ENCODE measurements around the gene TBC1D16. TPM values are rescaled to one million over a fixed set of nuclear protein-coding genes. Genes with fewer than 3 reads are reported as not detected.
"Not testable (repeated sequence)": the region's sequence is repeated elsewhere in the genome, so short reads cannot be mapped to it uniquely, and the experiment has no call there.

TBC1D16 gene
- total RNA-seq, 1 donor from 2014 or later, result 16.3 TPM

DNA sequence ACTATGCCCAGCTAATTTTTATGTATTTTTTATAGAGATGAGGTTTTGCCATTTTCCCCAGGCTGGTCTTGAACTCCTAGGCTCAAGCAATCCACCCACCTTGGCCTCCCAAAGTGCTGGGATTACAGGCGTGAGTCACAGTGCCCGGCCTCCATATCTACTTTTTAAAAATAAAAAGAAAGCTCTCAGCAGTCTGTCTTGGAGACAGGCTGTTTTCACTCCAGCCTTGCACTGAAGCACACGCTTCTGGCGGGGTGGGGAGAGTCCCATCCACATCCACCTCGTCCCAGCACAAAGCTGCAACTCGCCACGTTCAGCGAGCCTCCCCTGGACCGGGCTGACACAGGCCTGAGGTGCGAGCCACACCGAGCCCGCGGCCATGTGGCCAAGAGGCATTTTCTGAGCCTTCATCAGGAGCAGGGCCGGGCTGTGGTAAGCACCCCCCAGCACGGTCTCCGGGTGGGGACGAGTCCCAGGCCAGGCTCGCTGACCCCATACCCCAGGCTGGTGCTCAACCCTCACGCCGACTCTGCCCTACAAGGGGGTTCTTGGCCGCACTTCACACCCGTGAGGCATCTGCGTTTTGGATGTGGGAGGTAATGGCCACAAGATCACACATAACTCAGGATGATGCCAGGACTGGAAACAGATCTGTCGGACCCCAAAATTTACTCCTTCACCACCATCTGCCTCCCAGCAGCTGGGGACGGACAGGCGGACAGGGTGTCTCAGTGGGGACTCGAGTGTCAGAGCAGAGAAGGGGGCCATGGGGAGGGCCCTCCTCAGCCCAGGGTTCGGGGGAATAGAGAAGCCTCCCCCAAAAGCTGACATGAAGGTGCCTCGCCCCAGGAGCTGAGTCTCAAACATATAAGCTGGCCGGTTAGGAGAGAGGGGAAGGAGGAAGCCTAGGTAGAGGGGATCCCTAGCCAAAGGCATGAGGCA, 28.6 kb downstream of the TBC1D16 start:
- no peak for DNase-seq (ENCODE audit: low spot score in 2 of 2)
- no peak for FAIRE-seq

DNA sequence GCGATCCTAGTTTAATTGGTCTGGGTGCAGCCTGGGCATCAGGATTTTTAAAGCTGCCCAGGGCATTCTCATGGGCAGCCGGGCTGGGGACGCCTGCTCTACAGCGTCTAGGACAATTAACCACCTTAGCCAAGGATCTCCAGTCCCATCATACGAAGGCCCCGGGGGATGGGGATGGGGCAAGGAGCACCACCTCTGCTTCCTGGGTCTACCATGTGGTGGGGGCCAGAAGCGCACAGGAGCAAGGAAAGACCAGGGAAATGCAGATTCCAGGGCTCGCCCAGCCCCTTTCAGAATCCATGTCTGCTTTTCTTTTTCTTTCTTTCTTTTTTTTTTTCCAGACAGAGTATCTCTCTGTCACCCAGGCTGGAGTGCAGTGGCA, 29.3 kb downstream of the TBC1D16 start:
- no peak for FAIRE-seq
- no peak for DNase-seq (ENCODE audit: low spot score in 2 of 2)

DNA sequence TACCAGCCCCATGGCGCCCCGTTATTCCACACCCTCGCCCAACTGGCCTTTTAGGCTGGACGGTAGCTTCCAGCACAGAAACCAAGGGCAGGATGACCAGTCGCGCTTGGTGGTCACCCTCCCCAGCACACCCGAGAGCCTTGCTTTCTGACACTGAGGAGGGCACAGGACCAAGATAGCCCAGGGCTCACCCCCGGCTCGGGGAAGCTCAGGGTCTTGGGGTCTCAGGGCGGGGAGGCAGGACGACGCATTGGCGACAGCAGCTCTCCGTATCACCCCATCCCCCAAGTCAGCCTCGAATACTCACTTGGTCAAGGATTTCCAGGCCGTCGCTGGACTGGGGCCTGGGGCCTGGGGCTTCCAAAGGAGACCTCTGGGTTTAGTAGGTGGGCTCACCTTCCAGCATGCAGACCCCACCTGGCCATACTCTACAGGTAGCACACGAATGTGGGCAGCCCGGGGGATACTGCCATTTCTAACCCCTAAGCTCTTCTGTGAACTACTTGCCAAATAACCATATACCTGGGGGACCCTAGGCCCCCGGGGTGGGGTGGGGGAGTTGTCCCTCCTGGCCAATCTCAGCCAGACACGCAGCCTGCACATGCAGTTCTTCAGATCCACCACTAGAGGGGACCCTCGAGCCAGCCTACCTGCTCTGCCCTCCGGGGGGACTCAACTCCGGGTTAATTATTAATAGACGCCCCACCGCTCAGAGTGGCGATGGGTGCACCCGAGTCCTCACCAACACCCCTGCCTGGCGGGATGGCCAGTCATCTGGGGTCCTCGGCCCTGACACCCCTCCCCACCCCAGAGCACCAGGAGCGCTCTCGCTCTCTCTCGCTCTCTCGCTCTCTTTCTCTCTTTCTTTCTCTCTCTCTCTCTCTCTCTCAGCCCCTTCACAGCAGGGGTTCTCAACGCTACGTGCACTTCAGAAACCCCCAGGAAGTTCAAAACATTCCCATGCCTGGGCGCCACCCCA, 30.0 kb downstream of the TBC1D16 start:
- DNase-seq (ENCODE audit: low spot score in 2 of 2) (peak; percentile 75 to 87), FAIRE-seq (no peak)

DNA sequence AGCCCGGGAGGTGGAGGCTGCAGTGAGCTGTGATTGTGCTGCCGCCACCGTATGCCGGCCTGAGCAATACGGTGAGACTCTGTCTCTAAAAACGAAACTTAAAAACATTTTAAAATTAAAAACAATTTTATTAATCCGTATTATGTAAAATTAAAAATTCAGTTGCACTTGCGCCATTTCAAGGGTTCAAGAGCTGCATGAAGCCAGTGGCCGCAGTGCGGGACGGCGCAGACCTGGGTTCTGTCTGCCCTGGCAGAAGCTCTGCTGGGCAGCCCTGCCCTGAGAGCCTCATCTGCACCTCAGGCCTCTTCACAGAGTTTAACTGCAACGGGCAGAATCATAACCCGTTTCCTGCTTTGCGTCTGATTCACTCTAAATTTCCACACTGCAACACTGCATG, 31.7 kb downstream of the TBC1D16 start:
- FAIRE-seq (no peak), DNase-seq (ENCODE audit: low spot score in 2 of 2) (no peak)

DNA sequence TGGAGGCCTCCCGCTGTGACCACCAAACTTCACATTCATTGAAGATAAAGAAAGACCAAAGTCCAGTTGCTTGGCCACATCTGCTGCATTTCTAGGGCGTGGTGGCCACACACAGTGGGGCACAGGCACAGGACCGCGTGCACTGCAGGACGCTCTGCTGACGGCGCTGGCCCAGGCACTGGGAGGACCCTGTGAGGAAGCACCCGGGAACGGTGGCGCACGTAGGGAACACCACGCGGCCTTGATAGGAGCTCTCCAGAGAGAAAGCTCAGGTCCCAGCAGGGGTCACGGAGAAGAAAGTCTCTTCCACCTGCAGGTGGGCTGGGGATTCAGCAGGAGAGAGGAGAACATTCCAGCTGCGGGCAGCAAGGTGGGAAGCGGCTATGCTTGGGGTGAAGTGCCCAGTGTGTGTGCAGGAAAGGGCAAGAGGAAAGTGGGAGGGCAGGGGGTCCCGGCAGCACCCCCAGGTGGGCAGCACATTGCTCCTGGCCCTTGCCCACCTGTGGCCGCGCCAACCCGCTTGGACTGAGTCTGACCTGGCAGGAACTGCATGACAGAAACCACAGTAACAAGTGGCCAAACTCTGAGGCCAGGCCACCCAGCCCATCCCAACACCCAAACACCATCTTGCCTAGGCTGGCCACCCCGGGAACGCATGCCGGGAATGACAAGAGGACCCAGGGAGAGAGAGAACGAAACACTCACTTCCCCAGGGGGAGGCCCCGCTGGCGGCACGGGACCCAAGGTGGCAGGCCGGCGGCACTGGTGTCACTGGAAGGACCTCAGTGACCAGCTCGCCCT, 32.8 kb downstream of the TBC1D16 start:
- FAIRE-seq, result no peak
- no peak for DNase-seq (ENCODE audit: low spot score in 2 of 2)

DNA sequence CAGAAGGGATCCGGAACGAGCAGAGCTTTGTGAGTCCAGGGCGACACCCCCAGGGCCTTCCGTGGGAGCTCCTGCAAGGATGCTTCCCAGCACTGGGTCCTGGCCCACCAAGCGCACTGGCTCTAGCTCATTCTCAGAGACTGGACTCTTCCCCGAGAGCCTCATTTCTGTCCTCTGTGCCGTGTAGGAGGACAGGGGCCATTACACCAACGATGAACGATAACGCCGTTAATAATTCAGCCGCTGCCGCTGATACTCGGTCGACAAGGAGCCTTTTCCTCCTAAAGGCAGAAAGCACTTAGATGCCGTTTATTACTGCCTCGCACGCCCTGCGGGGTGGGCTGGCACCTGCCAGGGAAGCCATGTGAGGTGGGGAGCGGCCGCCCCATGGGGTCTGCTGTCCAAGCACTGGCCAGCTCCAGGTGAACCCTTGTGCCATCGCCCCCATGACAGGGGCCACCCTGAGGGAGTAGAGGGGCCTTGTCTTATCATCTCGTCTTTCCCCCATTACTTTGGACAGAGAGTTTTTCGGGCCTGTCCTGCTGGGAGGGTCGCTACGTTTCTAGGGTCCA, 33.5 kb downstream of the TBC1D16 start:
- FAIRE-seq (no peak), DNase-seq (ENCODE audit: low spot score in 2 of 2) (no peak)

DNA sequence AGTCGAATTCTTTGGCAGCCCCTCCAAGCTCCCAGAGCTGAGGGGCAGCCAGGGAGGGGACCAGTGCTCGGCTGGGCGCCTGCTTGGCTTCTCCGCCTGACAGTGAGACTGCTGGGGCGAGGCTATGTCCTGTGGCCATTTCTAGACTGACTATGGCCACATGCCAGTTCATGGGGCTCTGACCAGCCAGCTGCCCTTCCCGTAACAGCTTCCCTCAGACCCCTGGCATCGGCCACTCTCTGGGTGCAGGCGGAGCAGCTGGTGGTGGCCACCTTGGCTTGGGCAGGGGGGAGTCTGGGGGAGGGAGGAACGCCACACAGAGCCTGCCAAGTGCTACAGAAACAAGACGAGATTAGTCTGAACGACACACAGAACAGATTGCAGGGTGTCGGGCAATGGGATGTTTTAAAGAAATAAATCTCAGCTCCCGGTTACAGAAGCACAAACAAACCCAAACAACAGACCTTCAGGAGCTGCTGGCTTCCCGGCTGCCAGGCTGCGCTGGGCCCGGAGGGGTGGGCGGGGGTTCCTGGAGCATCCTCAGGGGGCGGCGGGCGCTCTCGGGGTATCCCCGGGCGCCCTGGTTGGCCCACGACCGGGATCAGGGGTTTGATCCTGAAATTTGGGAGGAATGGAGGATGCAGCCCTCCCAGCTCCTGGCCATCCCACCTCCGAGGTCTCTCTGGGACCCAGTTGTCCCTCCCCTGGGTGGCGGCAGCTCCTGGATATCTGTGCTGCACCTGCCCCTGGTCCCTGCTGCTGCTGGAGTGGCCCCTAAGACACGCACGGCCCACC, 34.5 kb downstream of the TBC1D16 start:
- FAIRE-seq, result no peak
- DNase-seq (ENCODE audit: low spot score in 2 of 2), result no peak

DNA sequence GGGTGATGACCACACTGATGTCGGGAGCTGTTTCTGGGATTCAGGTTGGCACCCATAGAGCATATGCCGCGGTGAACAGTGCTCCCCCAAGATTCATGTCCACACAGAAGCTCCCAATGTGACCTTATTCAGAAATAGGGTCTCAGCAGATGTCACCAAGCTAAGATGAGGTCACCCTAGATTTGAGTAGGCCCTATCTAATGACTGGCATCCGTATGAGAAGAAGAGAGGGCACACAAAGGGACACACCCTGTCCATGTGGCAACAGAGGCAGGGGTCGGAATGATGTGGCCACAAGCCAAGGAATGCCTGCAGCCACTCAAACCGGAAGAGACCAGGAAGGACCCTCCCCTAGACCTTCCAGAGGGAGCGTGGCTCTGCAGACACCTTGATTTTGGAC, 35.5 kb downstream of the TBC1D16 start:
- no peak for FAIRE-seq
- DNase-seq (ENCODE audit: low spot score in 2 of 2), result no peak

DNA sequence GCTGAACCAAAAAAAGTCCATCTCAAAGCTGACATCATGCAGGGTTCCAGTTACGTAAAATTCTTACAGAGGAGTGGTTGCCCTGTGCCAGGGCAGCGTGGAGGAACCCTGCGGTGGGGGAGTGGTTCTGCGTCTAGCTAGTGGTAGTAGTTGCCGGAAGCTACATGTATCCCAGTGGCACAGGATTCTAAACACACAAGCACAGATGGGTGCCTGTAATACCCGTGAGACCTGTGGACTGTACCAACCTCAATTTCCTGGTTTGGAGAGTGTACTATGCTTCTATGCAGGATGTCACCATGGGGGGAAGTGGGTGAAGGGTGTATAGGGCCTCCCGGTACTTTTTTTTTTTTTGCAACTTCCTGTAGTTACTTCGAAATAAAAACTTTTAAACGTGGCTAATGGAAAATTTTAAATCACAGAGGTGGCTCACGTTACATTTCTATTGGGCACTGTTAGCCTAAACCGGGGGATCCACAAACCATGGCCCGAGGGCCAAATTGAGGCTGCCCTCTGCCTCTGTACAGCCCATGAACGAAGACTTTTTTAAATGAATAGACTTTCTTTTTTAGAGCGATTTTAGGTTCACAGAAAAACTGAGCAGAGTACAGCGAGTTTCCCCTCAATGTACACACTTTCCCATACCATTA, 38.5 kb downstream of the TBC1D16 start:
- no peak for FAIRE-seq
- DNase-seq (ENCODE audit: low spot score in 2 of 2), result no peak

DNA sequence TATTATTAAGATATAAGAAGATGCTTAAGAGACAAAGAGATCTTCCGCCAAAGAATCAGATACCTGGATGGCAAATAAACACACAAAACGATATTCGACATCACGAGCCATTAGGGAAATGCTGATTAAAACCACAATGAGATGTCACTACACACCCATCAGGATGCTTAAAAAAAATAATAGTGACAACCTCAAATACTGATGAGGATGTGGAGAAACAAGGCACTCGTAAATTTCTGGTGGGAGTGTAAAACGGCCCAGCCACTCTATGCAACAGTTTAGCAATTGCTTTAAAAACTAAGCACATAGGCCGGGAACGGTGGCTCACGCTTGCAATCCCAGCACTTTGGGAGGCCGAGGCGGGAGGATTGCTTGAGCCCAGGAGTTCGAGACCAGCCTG, 39.4 kb downstream of the TBC1D16 start:
- DNase-seq (ENCODE audit: low spot score in 2 of 2) (no peak), FAIRE-seq (no peak)

DNA sequence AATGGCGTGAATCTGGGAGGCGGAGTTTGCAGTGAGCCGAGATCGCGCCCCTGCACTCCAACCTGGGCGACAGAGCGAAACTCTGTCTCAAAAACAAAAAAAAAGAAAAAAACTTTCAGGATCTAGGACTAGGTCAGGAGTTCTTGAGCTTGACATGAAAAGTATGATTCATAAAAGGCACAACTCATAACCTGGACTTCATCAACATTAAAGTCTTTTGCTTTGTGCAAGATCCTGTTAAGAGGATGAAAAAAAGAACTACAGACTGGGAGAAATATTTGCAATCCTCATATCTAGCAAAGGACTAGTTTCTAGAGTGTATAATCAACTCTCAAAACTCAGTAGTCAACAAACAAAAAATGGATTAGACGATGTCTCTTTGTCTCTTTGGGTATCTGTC, 40.0 kb downstream of the TBC1D16 start:
- DNase-seq (ENCODE audit: low spot score in 2 of 2) (no peak), FAIRE-seq (no peak)

DNA sequence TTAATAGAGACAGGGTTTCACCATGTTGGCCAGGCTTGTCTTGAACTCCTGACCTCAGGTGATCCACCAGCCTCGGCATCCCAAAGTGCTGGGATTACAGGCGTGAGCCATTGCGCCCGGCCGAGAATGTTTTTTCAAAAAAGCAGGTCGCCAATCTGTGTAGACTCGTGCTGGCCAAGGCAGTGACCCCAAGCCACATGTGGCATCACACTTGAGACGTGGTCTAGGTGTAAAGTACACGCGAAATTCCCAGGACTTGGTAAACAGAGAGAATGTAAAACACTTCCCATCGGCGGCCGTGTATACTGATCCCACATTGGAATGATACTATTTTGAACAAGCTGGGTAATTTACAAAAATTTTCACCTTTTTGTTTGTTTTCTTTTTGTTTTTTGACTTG, 41.1 kb downstream of the TBC1D16 start:
- FAIRE-seq (no peak), DNase-seq (ENCODE audit: low spot score in 2 of 2) (no peak)

DNA sequence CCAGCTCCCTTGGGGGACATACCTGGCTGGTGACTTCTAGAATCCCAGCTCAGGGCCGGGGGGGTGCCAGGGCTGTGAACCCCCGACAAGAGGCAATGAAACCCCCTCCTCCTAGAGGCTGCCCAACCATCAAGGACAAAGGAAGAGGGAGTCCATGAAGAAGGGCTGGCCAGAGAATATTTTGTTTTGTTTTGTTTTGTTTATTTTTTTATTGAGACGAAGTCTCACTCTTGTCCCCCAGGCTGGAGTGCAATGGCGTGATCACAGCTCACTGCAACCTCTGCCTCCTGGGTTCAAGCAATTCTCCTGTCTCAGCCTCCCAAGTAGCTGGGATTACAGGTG, 41.5 kb downstream of the TBC1D16 start:
- FAIRE-seq; DNase-seq (ENCODE audit: low spot score in 2 of 2): not testable (repeated sequence)

DNA sequence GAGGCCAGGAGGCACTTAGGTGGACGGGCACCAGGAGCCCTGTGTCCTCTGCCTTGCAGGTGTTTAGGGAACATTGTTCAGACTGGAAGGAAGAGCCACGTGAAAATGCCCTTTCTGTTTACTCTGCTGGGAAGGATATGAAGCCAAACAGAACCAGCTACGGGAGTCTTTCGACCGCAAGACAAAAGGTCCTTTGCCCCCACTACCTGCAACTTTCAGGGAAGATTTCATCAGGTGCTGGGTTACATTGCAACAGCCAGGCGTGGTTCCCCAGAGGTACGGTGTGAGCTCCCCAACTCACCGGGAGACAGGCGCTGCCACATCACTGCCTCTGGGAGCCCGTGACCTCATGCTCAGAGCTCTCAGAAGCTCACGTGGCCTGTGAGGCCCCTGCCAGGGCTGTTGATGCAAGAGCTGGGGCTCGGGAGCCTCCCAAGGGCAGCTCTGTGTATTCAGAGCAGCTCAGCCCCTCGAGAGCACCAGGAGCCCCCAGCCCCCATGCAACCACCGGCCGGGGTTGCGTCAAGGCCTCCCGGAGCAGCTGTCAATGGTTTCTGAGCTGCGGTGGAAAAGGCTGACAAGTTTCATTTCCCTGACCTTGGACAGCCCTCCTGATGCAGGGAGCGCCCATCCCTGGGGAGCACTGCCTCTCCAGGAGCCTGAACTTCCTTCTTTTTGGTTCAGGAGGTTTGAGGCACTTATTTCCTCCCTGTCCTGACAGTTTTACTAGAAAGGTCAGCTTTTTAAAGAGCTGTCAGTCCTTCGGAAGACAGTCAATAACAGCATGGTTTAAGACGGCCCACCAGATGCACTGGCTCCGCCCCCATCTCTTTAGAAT, 42.1 kb downstream of the TBC1D16 start:
- DNase-seq (ENCODE audit: low spot score in 2 of 2), result peak in 1 of 2 donors; percentile 38
- FAIRE-seq, result no peak

DNA sequence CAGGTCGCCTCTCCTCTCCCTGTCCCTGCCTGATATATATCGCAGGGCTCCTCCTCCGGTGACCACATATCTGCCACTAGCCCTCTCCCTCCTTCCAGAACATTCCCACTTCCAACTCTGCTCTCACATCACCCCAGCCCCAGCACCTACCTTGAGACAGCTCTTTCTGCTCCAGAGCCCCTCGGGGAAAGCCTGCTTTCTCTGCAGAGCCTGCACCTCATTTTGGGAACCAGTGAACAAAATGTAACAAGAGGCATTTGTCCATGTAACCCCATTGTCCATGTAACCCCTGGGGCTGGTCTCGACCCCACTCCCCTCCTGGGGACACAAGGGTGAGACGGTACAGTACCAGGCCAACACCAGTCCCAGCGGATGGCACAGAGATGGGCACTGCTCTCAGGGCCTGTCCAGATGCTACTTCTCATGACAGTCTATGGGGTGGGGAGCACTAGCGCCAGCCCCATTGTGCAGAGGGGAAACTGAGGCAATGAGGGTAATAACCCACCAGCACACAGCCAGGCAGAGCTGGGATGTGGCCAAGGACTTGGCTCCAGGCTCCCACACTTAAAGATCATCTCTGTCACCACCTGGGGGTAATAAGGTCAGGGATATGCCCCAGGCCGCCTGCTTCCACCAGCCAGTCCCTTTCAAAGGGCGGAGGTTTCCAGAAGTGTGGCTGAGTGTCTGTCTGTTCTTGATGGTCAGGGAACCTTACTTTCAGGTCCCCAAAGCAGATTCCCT, 42.9 kb downstream of the TBC1D16 start:
- no peak for DNase-seq (ENCODE audit: low spot score in 2 of 2)
- no peak for FAIRE-seq

DNA sequence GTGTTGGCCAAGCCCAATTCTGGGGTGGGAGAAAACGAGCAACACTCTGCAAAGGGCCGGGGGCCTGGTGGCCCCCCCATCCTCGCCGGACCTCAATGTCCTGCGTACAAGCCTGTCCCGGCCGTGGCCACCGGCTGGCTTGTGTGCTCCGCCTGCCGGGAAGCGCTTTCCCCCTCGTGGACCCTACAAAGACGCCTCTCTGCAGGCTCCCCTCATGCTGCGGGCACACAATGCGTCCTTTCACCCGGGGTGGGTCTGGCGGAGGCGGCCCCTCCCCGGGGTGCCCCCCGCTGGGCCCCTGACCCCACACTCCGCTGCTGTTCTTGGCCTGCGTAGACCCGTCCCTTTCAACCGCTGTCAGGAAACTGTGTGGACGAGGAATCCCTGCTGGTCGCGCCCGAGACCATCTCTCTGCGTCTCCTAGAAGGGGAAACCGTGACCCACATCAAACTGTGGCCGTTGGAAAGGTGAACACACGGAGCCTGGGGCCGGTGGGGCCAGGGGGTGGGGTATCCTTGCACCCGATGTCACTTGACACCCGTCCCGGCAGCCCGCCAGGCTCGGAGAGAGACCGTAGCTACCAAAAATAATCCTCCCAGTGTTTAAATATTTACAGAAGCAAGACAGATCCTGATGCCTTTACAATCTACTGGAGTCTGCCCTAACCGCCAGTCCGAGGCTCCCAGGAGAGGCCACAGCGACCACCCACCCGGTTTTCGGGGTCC, 43.6 kb downstream of the TBC1D16 start:
- FAIRE-seq (no peak), DNase-seq (ENCODE audit: low spot score in 2 of 2) (peak in 1 of 2 donors; percentile 43)

Measured in frontal cortex (tissue), 4 donors.